Inflammatory macrophage (primary cell): ENCODE measurements around the gene ITGA5.

Experiments
- DNase-seq, 2 donors: peaks; one replicate each; pipeline ENCODE4 v3.0.0-alpha.2; 2020 to 2022

ITGA5 gene

DNA sequence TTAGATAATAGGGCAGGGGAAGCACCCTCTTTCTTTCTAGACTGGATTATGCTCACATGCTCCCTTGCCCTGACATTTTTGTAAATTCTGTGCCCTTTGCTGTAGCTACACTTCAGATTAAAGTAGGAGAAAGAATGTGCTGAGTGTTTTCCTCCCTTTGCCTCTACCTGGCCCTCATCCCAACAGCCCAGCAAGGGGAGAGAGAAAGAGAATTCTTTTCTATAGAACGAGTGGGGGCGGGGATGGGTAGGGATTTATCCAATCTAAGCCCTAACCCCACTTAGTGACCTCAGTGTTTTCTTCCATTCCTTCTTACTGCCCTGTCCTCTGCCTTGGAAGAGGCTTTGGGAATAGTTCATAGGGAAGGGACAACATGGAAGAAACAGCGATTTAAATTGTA lies 68.3 kb downstream of the ITGA5 start:
- no peak for DNase-seq

DNA sequence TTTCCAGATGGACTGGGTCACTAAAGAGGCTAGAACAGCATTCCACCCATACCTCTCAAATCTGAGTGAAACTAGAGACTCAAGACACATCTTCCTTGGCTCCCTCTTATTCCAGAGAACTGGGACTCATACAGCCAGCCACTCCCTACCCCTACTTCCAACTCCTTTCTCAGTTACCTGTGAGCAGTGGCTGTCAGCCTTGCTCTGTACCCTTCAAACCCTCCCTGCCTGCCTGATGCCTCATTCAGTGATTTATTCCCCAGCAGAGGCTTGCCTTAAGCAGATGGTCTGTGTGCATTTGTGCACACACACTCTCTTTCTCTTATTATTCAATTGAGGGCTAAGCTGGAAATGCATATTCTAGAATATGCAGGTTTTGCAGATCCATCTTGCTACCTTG lies 69.4 kb downstream of the ITGA5 start:
- DNase-seq = no peak

GRCh38 chr12:54349036-54349435 lies 70.0 kb downstream of the ITGA5 start:
- DNase-seq = no peak
